ENCODE results near the gene PMF1.
"Not testable (repeated sequence)": the region's sequence is repeated elsewhere in the genome, so short reads cannot be mapped to it uniquely, and the experiment has no call there.

The PMF1 gene, protein sequence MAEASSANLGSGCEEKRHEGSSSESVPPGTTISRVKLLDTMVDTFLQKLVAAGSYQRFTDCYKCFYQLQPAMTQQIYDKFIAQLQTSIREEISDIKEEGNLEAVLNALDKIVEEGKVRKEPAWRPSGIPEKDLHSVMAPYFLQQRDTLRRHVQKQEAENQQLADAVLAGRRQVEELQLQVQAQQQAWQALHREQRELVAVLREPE

DNA sequence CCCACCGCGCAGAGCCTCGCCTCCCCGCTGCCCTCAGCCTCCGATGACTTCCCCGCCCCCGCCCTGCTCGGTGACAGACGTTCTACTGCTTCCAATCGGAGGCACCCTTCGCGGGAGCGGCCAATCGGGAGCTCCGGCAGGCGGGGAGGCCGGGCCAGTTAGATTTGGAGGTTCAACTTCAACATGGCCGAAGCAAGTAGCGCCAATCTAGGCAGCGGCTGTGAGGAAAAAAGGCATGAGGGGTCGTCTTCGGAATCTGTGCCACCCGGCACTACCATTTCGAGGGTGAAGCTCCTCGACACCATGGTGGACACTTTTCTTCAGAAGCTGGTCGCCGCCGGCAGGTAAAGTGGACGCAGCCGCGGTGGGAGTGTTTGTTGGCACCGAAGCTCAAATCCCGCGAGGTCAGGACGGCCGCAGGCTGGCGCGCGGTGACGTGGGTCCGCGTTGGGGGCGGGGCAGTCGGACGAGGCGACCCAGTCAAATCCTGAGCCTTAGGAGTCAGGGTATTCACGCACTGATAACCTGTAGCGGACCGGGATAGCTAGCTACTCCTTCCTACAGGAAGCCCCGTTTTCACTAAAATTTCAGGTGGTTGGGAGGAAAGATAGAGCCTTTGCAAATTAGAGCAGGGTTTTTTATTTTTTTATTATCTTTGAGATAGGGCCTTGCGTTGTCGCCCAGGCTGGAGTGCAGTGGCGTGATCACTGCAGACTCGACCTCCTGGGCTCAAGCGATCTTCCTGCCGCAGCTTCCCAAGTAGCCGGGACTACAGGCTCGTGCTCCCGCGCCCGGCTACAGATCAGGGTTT lies at the start of gene PMF1:
PMF1 (plus strand) TSS at position 175 of the 811 bp plus-strand sequence; CDS start at position 184, 9 bp downstream.
- peak; percentile 98 for DNase-seq (ENCODE audit: low read depth)

DNA sequence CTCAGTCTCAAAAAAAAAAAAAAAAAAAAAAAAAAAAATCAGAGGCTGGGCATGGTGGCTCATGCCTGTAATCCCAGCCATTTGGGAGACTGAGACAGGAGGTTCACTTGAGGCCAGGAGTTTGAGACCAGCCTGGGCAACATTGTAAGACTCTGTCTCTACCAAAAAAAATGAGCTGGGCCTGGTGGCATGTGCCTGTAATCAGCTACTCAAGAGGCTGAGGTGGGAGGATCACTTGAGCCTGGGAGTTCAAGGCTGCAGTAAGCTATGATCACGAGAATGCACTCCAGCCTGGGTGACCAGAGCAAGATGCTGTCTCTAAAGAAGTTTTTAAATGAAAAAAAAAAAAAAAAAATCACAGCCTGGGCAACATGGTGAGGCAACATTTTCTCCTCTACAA lies 49.1 kb upstream of the PMF1 start:
- no peak for DNase-seq (ENCODE audit: low read depth)

GRCh38 chr1:156164125-156164831 lies 48.5 kb upstream of the PMF1 start:
- DNase-seq (ENCODE audit: low read depth), result no peak

DNA sequence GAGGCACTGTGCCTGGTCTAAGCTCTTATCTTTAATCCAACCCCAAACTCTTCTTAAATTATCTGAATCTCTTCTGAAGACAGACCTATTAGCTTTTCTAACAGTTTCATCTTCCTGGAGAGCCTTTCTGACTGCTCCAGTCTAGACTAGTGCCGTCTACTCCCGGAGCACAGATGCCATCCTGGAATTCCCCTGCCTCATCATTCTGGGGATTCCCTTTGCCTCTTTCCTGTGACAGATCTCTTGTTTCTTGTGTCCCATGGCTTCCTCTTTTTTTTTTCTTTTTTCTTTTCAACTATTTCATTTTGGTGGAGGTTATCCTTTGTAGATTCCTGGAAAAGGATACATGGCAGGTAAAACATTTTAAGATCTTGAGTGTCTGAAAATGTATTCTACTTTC lies 47.7 kb upstream of the PMF1 start:
- DNase-seq (ENCODE audit: low read depth), result peak; percentile 28

DNA sequence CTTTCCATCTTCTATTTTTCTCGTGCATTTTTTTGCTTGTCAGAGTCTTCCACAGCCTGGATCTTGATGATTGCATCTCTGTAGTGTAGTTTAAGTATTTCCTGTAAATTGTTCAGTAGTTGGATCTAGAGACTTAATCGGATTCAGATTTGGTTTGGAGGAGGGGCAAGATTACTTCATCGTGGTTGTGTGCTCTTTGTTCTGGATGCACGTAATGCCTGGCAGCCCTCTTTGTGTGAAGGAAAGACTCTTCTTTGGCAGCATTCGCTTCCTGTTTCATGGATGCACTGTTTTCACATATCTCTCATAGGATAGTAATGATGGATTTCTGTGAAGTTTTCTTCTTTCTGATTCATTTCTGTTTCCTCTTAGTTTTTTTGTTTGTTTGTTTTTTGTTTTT lies 45.3 kb upstream of the PMF1 start:
- no peak for DNase-seq (ENCODE audit: low read depth)

GRCh38 chr1:156172696-156173470 lies 39.9 kb upstream of the PMF1 start:
- DNase-seq (ENCODE audit: low read depth), result no peak

GRCh38 chr1:156176610-156177210 lies 36.1 kb upstream of the PMF1 start:
- DNase-seq (ENCODE audit: low read depth), result no peak

GRCh38 chr1:156177919-156178654 lies 34.7 kb upstream of the PMF1 start:
- no peak for DNase-seq (ENCODE audit: low read depth)

DNA sequence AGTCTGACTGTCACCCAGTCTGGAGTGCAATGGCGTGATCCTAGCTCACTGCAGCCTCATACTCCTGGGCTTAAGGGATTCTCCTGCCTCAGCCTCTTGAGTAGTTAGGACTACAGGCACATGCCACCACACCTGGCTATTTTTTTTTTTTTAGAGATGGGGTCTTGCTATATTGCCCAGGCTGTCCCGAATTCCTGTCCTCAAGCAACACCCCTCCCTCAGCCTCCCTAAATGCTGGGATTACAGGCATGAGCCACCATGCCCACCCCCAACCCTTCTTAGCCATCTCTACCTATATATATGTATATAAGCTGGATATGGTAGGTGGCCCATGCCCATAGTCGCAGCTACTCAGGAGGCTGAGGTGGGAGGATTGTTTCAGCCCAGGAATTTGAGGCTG lies 32.3 kb upstream of the PMF1 start:
- no peak for DNase-seq (ENCODE audit: low read depth)

DNA sequence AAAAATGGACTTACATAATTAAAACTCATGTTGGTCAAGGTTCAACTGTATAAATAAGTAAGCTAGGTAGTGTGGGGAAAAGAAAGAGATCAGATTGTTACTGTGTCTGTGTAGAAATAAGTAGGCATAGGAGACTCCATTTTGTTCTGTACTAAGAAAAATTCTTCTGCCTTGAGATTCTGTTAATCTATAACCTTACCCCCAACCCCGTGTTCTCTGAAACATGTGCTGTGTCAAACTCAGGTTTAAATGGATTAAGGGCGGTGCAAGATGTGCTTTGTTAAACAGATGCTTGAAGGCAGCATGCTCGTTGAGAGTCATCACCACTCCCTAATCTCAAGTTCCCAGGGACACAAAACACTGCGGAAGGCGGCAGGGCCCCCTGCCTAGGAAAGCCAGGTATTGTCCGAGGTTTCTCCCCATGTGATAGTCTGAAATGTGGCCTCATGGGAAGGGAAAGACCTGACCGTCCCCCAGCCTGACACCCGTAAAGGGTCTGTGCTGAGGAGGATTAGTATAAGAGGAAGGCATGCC lies 31.3 kb upstream of the PMF1 start:
- DNase-seq (ENCODE audit: low read depth), result not testable (repeated sequence)

- not testable (repeated sequence) for DNase-seq (ENCODE audit: low read depth)
Observed at GRCh38 chr1:156182010-156182779, 30.6 kb upstream of the PMF1 start.

GRCh38 chr1:156186347-156187177 lies 26.2 kb upstream of the PMF1 start:
- not testable (repeated sequence) for DNase-seq (ENCODE audit: low read depth)

DNA sequence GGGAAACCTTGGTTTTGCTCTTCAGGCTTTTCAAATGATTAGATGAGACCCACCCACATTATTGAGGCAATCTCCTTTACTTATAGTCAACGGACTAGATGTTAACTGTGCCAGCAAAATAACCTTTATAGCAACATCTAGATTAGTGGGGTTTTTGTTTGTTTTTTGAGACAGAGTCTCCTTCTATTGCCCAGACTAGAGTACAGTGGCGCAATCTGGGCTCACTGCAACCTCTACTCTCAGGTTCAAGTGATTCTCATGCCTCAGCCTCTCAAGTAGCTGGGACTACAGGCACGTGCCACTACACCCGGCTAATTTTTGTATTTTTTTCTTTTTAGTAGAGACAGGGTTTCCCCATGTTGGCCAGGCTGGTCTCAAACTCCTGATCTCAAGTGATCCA lies 22.5 kb upstream of the PMF1 start:
- DNase-seq (ENCODE audit: low read depth), result not testable (repeated sequence)

DNA sequence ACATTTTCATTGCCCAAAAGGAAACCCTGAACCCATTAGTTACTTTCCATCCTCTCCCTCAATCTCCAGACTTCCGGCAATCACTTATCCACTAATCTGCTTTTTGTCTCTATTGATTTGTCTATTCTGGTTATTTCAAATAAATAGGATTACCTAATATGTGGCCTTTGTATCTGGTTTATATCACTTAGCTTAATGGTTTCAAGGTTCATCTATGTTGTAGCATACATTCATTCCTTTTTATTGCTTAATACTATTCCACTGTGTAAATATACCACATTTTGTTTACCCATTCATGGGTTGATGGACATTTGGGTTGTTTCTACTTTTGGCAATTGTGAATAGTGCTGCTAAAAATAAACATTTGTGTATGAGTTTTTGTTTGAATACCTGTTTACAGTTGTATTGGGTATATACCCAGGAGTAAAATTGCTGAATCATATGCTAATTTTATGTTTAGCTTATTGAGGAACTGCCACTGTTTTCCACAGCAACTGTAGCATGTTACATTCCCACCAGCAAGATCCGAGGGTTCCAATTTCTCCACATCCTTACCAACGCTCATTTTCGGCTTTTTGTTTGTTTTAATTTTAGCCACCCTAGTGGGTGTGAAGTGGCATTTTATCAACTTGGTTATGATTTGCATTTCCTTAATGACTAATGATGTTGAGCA lies 21.4 kb upstream of the PMF1 start:
- DNase-seq (ENCODE audit: low read depth), result no peak

- DNase-seq (ENCODE audit: low read depth), result no peak
Observed at GRCh38 chr1:156193208-156193487, 19.7 kb upstream of the PMF1 start.

GRCh38 chr1:156193488-156194299 lies 19.1 kb upstream of the PMF1 start, which contains the start of gene SLC25A44:
Gene SLC25A44, plus strand, starts transcription at chr1:156194104. Its CDS starts 5,744 bp downstream, at chr1:156199848.
- peak; percentile 100 for DNase-seq (ENCODE audit: low read depth)

- peak; percentile 52 for DNase-seq (ENCODE audit: low read depth)
Observed at GRCh38 chr1:156194300-156194652, 18.5 kb upstream of the PMF1 start.

DNA sequence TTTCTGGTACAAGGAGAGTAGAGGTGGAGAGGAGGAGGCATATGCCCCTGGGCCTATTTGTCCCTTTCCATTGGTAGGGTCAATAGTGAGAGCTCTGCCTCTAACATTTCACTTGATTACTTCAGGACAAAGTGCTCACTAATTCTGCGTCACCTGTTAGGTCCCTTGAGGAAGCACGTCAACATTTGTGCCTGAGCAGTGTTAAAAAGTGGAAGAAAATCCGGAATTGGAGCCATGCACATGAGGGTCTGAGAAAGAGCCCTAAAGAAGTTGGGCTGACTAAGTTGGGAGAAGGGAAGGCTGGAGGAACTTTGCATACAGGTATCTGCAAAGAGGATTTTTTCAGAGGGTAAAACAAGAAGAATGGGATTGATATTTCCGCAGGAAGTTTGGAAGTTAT lies 17.0 kb upstream of the PMF1 start:
- no peak for DNase-seq (ENCODE audit: low read depth)

Measured in ELR (cell line).